GM12878 (cell line): ENCODE results near the gene SETD1B. TPM values are rescaled to one million over a fixed set of nuclear protein-coding genes. Genes with fewer than 3 reads are reported as not detected.

ENCODE experiments used
- ATAC-seq: fragments of 200-7000 bp; cut with Tn5 transposase; 3 replicates; pipeline ENCODE4 v1.9.1; 2020; ENCODE audit warnings: mild to moderate bottlenecking, moderate library complexity
- BruUV-seq: library from RNA; stranded (reverse); fragments of 400-500 nt; replicated peaks from 2 replicates; lab custom pipeline; 2021; lab: Mats Ljungman, UMichigan
- CTCF ChIA-PET: fragments of 300-600 bp; sonication (Branson Sonifier 250); formaldehyde crosslinking; extraction: SDS; loops from one replicate; lab custom pipeline; 2021; ENCODE audit warnings: inconsistent platforms; lab: Yijun Ruan, JAX
- POLR2A ChIA-PET: fragments of 350-600 bp; formaldehyde crosslinking; extraction: SDS; loops from one replicate; lab custom pipeline; 2021; ENCODE audit warnings: inconsistent platforms; lab: Charles Lee
- RAD21 ChIA-PET: fragments of 300-600 bp; sonication (Branson Sonifier 250); formaldehyde crosslinking; loops from one replicate; lab custom pipeline; 2023; ENCODE audit warnings: antibody characterized with exemption; ENCODE audit not compliant: unreplicated experiment; lab: Charles Lee
- SMC1A ChIA-PET: fragments of 300-600 bp; sonication (Branson Sonifier 250); formaldehyde crosslinking; loops from one replicate; lab custom pipeline; 2023; ENCODE audit not compliant: unreplicated experiment, uncharacterized antibody; lab: Charles Lee
- DNase-seq: peaks from one replicate; pipeline ENCODE4 v3.0.0-alpha.2; 2011; ENCODE audit warnings: low read depth, low spot score
- FAIRE-seq: peaks from 3 replicates; lab custom pipeline; 2011; peaks lifted over from hg19 to GRCh38; lab: Jason Lieb, UNC
- H2AFZ ChIP-seq: 2 replicates; pipeline ENCODE4 v1.6.0; 2011; ENCODE audit warnings: low read depth, low read length, control low read depth; ENCODE audit not compliant: control insufficient read depth
- H3K27ac ChIP-seq: 2 replicates; pipeline ENCODE4 v1.5.1; 2011; ENCODE audit warnings: control low read depth; ENCODE audit not compliant: control insufficient read depth, insufficient read depth
- H3K27me3 ChIP-seq, 2 experiments: replicated peaks in 1 of 2; 2 replicates each; pipeline versions ENCODE4 v1.6.0 to v1.6.1; 2011; ENCODE audit warnings: low read length in 1 of 2; ENCODE audit not compliant: control insufficient read depth in 2 of 2, insufficient read depth in 2 of 2
- H3K36me3 ChIP-seq, 2 experiments: 2 replicates each; pipeline ENCODE4 v1.5.1; 2011; ENCODE audit warnings: low read length in 1 of 2; ENCODE audit not compliant: control insufficient read depth in 2 of 2, insufficient read depth in 2 of 2
- H3K4me1 ChIP-seq: 2 replicates; pipeline ENCODE4 v1.6.1; 2011; ENCODE audit warnings: mild to moderate bottlenecking, low read length, moderate library complexity, mixed read lengths; ENCODE audit not compliant: control insufficient read depth, insufficient read depth
- H3K4me2 ChIP-seq: 2 replicates; pipeline ENCODE4 v1.6.0; 2011; ENCODE audit warnings: control low read depth; ENCODE audit not compliant: control insufficient read depth, insufficient read depth
- H3K4me3 ChIP-seq: fragments of 200-600 bp; sonication (generic); 2 replicates; pipeline ENCODE4 v1.5.1; 2016
- H3K79me2 ChIP-seq: 2 replicates; pipeline ENCODE4 v1.6.0; 2011; ENCODE audit warnings: low read length; ENCODE audit not compliant: control insufficient read depth, insufficient read depth
- H3K9ac ChIP-seq: 2 replicates; pipeline ENCODE4 v1.8.0; 2011; ENCODE audit warnings: low read length, control low read depth, mixed read lengths; ENCODE audit not compliant: control insufficient read depth, insufficient read depth
- H3K9me3 ChIP-seq: replicated peaks from 3 replicates; pipeline ENCODE4 v1.5.1; 2011; ENCODE audit warnings: mild to moderate bottlenecking, low read length; ENCODE audit not compliant: control insufficient read depth, insufficient read depth
- H4K20me1 ChIP-seq: 2 replicates; pipeline ENCODE4 v1.6.0; 2011; ENCODE audit not compliant: control insufficient read depth, insufficient read depth
- CHD2 ChIP-seq: IDR thresholded peaks from 2 replicates; pipeline ENCODE4 v1.6.1; 2011; ENCODE audit warnings: low read depth, low read length, improper control_type of control experiment, borderline replicate concordance
- ESRRA ChIP-seq: IDR thresholded peaks from 2 replicates; pipeline ENCODE4 v1.6.1; 2012; ENCODE audit warnings: mild to moderate bottlenecking, low read length, improper control_type of control experiment
- GATAD2B ChIP-seq: fragments of 450-650 bp; conservative IDR thresholded peaks from 2 replicates; pipeline ENCODE4 v1.6.1; 2017; ENCODE audit warnings: low read depth, mild to moderate bottlenecking, moderate library complexity
- MEF2B ChIP-seq: fragments of 450-650 bp; IDR thresholded peaks from 2 replicates; pipeline ENCODE4 v1.6.1; 2018; ENCODE audit warnings: mild to moderate bottlenecking, moderate library complexity; ENCODE audit not compliant: partially characterized antibody, poor library complexity, severe bottlenecking
- NFIC ChIP-seq: IDR thresholded peaks from 2 replicates; pipeline ENCODE4 v1.6.1; 2012; ENCODE audit warnings: low read depth, mild to moderate bottlenecking, inconsistent platforms, low read length, moderate library complexity
- NR2F1 ChIP-seq: fragments of 450-650 bp; conservative IDR thresholded peaks from 2 replicates; pipeline ENCODE4 v1.6.1; 2017; ENCODE audit warnings: mild to moderate bottlenecking
- NRF1 ChIP-seq: conservative IDR thresholded peaks from 2 replicates; pipeline ENCODE4 v1.6.1; 2011; ENCODE audit warnings: mild to moderate bottlenecking, low read depth, low read length, improper control_type of control experiment
- PKNOX1 ChIP-seq: fragments of 450-650 bp; IDR thresholded peaks from 2 replicates; pipeline ENCODE4 v1.6.1; 2016; ENCODE audit warnings: mild to moderate bottlenecking
- RUNX3 ChIP-seq: IDR thresholded peaks from 2 replicates; pipeline ENCODE4 v1.6.1; 2012; ENCODE audit warnings: low read length, inconsistent platforms
- SIX5 ChIP-seq: IDR thresholded peaks from 2 replicates; pipeline ENCODE4 v1.6.1; 2011; ENCODE audit warnings: mild to moderate bottlenecking, low read depth, low read length, moderate library complexity; ENCODE audit not compliant: severe bottlenecking
- SMC3 ChIP-seq: IDR thresholded peaks from 2 replicates; pipeline ENCODE4 v1.6.1; 2011; ENCODE audit warnings: low read length, improper control_type of control experiment, borderline replicate concordance
- ZBTB33 ChIP-seq: fragments of 450-650 bp; IDR thresholded peaks from 2 replicates; pipeline ENCODE4 v1.6.1; 2017; ENCODE audit warnings: mild to moderate bottlenecking
- ZNF217 ChIP-seq: fragments of 450-650 bp; IDR thresholded peaks from 2 replicates; pipeline ENCODE4 v1.6.1; 2017; ENCODE audit warnings: antibody characterized with exemption, mild to moderate bottlenecking
- WGBS: methylation state at CpG from one replicate; pipeline ENCODE4 v1.1.6; 2016; ENCODE audit warnings: low lambda C conversion rate; ENCODE audit not compliant: insufficient replicate concordance, insufficient coverage; ENCODE audit errors: missing lambda C conversion rate; 5-methylcytosine and 5-hydroxymethylcytosine counted together
- in situ Hi-C: fragments of 300-500 bp; cut with MboI; formaldehyde crosslinking; loops from 9 replicates; pipeline ENCODE4 v1.14.3; 2018; ENCODE audit warnings: mixed read lengths
- intact Hi-C: fragments of 100-400 bp; cut with micrococcal nuclease; formaldehyde crosslinking; loops from one replicate; pipeline ENCODE4 v1.14.2; 2022; ENCODE audit not compliant: unreplicated experiment
- polyA plus RNA-seq, 11 experiments: library from polyadenylated mRNA; depleted of rRNA in 4 of 11; unstranded in 6 of 11; stranded (reverse) in 5 of 11; fragments of >200 nt; fragmentation: Nextera tagmentation in 4 of 11; fragmentation: Illumina TruSeq in 1 of 11; extraction: Ambion mirVana in 4 of 11; extraction: Trizol in 1 of 11; gene quantifications; 1 replicate in 1 of 11; 2 replicates in 10 of 11; pipeline versions ENCODE4 v1.2.1 to v1.2.3, GENCODE V29; 2011 to 2016; ENCODE audit warnings: inconsistent platforms in 2 of 11, missing spikeins in 2 of 11, low read depth in 1 of 11
- total RNA-seq, 4 experiments: library from RNA; depleted of rRNA in 3 of 4; stranded (reverse); fragments of >200 nt in 3 of 4; fragmentation: Illumina TruSeq in 1 of 4; extraction: Trizol in 1 of 4; gene quantifications; 2 replicates each; pipeline versions ENCODE4 v1.2.1 to v1.2.3, GENCODE V29; 2013 to 2021

SETD1B gene
- total and polyA plus RNA-seq, 10 of the 15 experiments (the other 5 are each of a cell fraction or from before 2014, with no cell fraction given) = 0.50 to 17.3 (median 1.6) TPM

GRCh38 chr12:121811434-121812319 lies 7.9 kb downstream of the SETD1B start (continued):
- TF ChIP-seq GATAD2B (peak; percentile 74), ZBTB33 (no peak), MEF2B (peak; percentile 64), RUNX3 (peak; percentile 34)

- Histone ChIP-seq H3K9ac (peak overlapping the region; percentile 7; the same call in 1 of the 2 replicates), H3K79me2 (peaks cover 34% of the 10 kb centered on the region), H3K27ac (no peak overlapping the region), H4K20me1 (peaks cover 3% of the 10 kb centered on the region; the same call in 1 of the 2 replicates), H3K4me1 (peaks cover 9% of the 10 kb centered on the region), H3K27me3 (no peaks in the 10 kb centered on the region), H3K4me2 (peak overlapping the region; percentile 46), H3K4me3 (peak overlapping the region; percentile 82), H3K9me3 (no peaks in the 10 kb centered on the region), H3K36me3 (peaks cover 3 to 27% of the 10 kb centered on the region in 2 experiments; a peak in 3 of 4 replicates), H2AFZ (no peak overlapping the region)
- ChIA-PET POLR2A (interaction anchor here (1.4 to 2.5 kb wide), 5 partner anchors 10 to 75 kb away, joined by 4 to 48 read pairs (median 5); partner anchors contain the start of gene RHOF), RAD21 (interaction anchor here (0.6 to 13.1 kb wide), 11 partner anchors 10 to 118 kb away, joined by 3 to 395 read pairs (median 4); partner anchors contain the start of genes PSMD9, RHOF and TMEM120B), SMC1A (interaction anchor here (0.6 to 12.2 kb wide), 6 partner anchors 10 to 111 kb away, joined by 3 to 226 read pairs (median 6); partner anchors contain the start of gene RHOF), CTCF (interaction anchor here (0.7 to 13.6 kb wide), 20 partner anchors 8 to 179 kb away, joined by 3 to 565 read pairs (median 6); partner anchors contain the start of genes PSMD9 and RHOF)
- ATAC-seq (peak; percentile 85), FAIRE-seq (no peak), DNase-seq (no peak)
- intact Hi-C loops (loop anchor here (1.0 to 2.0 kb wide), 2 partner anchors 18 to 36 kb away; no protein-coding TSS in a partner anchor), in situ Hi-C loops (no loop called here)
- 16% methylated on average over 26 of the region's 26 CpGs for WGBS
- BruUV-seq = no TSS peak
- no peak for TF ChIP-seq ESRRA
- TF ChIP-seq NRF1 = no peak
- no peak for TF ChIP-seq SIX5
- no peak for TF ChIP-seq SMC3
- TF ChIP-seq CHD2 = no peak
- TF ChIP-seq ZNF217 = peak; percentile 88; the same call in 1 of the 2 replicates
- TF ChIP-seq NFIC = no peak
- TF ChIP-seq NR2F1 = peak; percentile 22; the same call in 1 of the 2 replicates
- peak; percentile 17; the same call in 1 of the 2 replicates for TF ChIP-seq PKNOX1
Observed at GRCh38 chr12:121812320-121812871, 8.6 kb downstream of the SETD1B start.
